Endodermal cell (in vitro differentiated cells): ENCODE data around the gene FAS. TPM values are rescaled to one million over a fixed set of nuclear protein-coding genes. Genes with fewer than 3 reads are reported as not detected.

ENCODE experiments used
- DNase-seq: peaks from one replicate; pipeline ENCODE4 v3.0.0-alpha.2; 2017
- H3K27ac ChIP-seq: 2 replicates; pipeline ENCODE4 v1.5.1; 2013; ENCODE audit warnings: mild to moderate bottlenecking, low read depth, low read length, moderate library complexity
- H3K27me3 ChIP-seq: 2 replicates; pipeline ENCODE4 v1.6.1; 2013; ENCODE audit warnings: mild to moderate bottlenecking, low read length, moderate library complexity; ENCODE audit not compliant: insufficient read depth, control insufficient read depth, poor library complexity, severe bottlenecking
- H3K36me3 ChIP-seq: 2 replicates; pipeline ENCODE4 v1.7.0; 2013; ENCODE audit warnings: mild to moderate bottlenecking, low read length, moderate library complexity; ENCODE audit not compliant: control insufficient read depth, insufficient read depth
- H3K4me1 ChIP-seq: one replicate; pipeline ENCODE4 v1.7.0; 2013; ENCODE audit warnings: low read length; ENCODE audit not compliant: control insufficient read depth, insufficient read depth
- H3K4me3 ChIP-seq: 2 replicates; pipeline ENCODE4 v1.5.1; 2013; ENCODE audit warnings: mild to moderate bottlenecking, low read length, moderate library complexity
- H3K9ac ChIP-seq: 2 replicates; pipeline ENCODE4 v1.6.1; 2013; ENCODE audit warnings: mild to moderate bottlenecking, low read length, moderate library complexity; ENCODE audit not compliant: poor library complexity, severe bottlenecking; ENCODE audit errors: extremely low read depth
- H3K9me3 ChIP-seq: 2 replicates; pipeline ENCODE4 v1.6.1; 2013; ENCODE audit warnings: mild to moderate bottlenecking, low read length, moderate library complexity; ENCODE audit not compliant: control insufficient read depth
- H3K27ac Mint-ChIP-seq: 2 replicates; pipeline ENCODE4 v1.8.0; 2020; ENCODE audit warnings: mixed read lengths
- H3K27me3 Mint-ChIP-seq: 2 replicates; pipeline ENCODE4 v1.8.0; 2021; ENCODE audit warnings: mild to moderate bottlenecking, mixed read lengths; ENCODE audit not compliant: insufficient read depth
- H3K36me3 Mint-ChIP-seq: 2 replicates; pipeline ENCODE4 v1.8.0; 2020; ENCODE audit warnings: low read depth, mixed read lengths
- H3K4me1 Mint-ChIP-seq: 2 replicates; pipeline ENCODE4 v1.8.0; 2020; ENCODE audit warnings: mixed read lengths
- H3K4me3 Mint-ChIP-seq: 2 replicates; pipeline ENCODE4 v1.8.0; 2020; ENCODE audit warnings: mild to moderate bottlenecking, moderate library complexity, mixed read lengths
- H3K9me3 Mint-ChIP-seq: 2 replicates; pipeline ENCODE4 v1.8.0; 2020; ENCODE audit warnings: mild to moderate bottlenecking, mixed read lengths
- WGBS, 2 experiments: methylation state at CpG; one replicate each; pipeline versions ENCODE4 v1.1.5 to v1.1.7; 2013; ENCODE audit warnings: missing lambda C conversion rate in 2 of 2, mixed read lengths in 1 of 2; ENCODE audit not compliant: insufficient coverage in 1 of 2, insufficient read length in 1 of 2; 5-methylcytosine and 5-hydroxymethylcytosine counted together
- total RNA-seq, 2 donors: library from RNA; stranded (reverse); fragmentation: NEBNext Ultra II Directional in 1 of 2; extraction: Animal tissue kit (Norgen Biotek cat#: 25700) in 1 of 2; gene quantifications; 2 replicates in 1 of 2; 3 replicates in 1 of 2; pipeline ENCODE4 v1.2.1, GENCODE V29; 2021
- TF ChIP-seq, protein P1 (sequence below): fragments of 200-600 bp; sonication (generic); conservative IDR thresholded peaks from 2 replicates; pipeline ENCODE4 v1.5.0; 2021; ENCODE audit warnings: antibody characterized with exemption, mild to moderate bottlenecking

The FAS gene
- total RNA-seq, 2 donors from 2014 or later = 0.95 TPM; not detected in 1

- TF ChIP-seq, protein P1, sequence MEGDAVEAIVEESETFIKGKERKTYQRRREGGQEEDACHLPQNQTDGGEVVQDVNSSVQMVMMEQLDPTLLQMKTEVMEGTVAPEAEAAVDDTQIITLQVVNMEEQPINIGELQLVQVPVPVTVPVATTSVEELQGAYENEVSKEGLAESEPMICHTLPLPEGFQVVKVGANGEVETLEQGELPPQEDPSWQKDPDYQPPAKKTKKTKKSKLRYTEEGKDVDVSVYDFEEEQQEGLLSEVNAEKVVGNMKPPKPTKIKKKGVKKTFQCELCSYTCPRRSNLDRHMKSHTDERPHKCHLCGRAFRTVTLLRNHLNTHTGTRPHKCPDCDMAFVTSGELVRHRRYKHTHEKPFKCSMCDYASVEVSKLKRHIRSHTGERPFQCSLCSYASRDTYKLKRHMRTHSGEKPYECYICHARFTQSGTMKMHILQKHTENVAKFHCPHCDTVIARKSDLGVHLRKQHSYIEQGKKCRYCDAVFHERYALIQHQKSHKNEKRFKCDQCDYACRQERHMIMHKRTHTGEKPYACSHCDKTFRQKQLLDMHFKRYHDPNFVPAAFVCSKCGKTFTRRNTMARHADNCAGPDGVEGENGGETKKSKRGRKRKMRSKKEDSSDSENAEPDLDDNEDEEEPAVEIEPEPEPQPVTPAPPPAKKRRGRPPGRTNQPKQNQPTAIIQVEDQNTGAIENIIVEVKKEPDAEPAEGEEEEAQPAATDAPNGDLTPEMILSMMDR = no peak
- peaks cover 4% of the 10 kb centered on the region for H3K4me1 ChIP-seq
- H3K36me3 Mint-ChIP-seq = no peaks in the 10 kb centered on the region
- H3K27me3 Mint-ChIP-seq = peaks cover 2% of the 10 kb centered on the region
- H3K27me3 ChIP-seq = no peaks in the 10 kb centered on the region
- H3K27ac ChIP-seq = no peak overlapping the region
- no peak overlapping the region for H3K27ac Mint-ChIP-seq
- H3K9me3 Mint-ChIP-seq = no peaks in the 10 kb centered on the region
- H3K4me1 Mint-ChIP-seq = no peaks in the 10 kb centered on the region
- no peak overlapping the region for H3K4me3 Mint-ChIP-seq
- 65 to 85% methylated on average over 2 to 4 of the region's 4 CpGs for WGBS, 2 experiments
- H3K4me3 ChIP-seq = no peak overlapping the region
- H3K9me3 ChIP-seq = no peaks in the 10 kb centered on the region
- H3K9ac ChIP-seq = no peak overlapping the region
- H3K36me3 ChIP-seq = no peaks in the 10 kb centered on the region
- no peak for DNase-seq
These were observed 52.5 kb downstream of the FAS start for GRCh38 chr10:89043052-89043451.

- 96 to 100% methylated on average over 2 of the region's 2 CpGs for WGBS, 2 experiments
- Mint-ChIP-seq H3K4me1 (no peaks in the 10 kb centered on the region), H3K27ac (no peak overlapping the region)
These were observed 56.8 kb downstream of the FAS start for GRCh38 chr10:89047397-89047796.

GRCh38 chr10:89051593-89051992 is 61.0 kb downstream of the FAS start:
- Mint-ChIP-seq H3K27ac (no peak overlapping the region), H3K9me3 (no peaks in the 10 kb centered on the region), H3K4me3 (no peak overlapping the region), H3K4me1 (peaks cover 8% of the 10 kb centered on the region), H3K27me3 (no peaks in the 10 kb centered on the region), H3K36me3 (no peaks in the 10 kb centered on the region)
- H3K9me3 ChIP-seq = no peaks in the 10 kb centered on the region
- no peak overlapping the region for H3K4me3 ChIP-seq
- H3K4me1 ChIP-seq = peaks cover 3% of the 10 kb centered on the region
- TF ChIP-seq, protein P1 = no peak
- no peak for DNase-seq
- no peaks in the 10 kb centered on the region for H3K27me3 ChIP-seq
- H3K27ac ChIP-seq = no peak overlapping the region
- no peak overlapping the region for H3K9ac ChIP-seq
- no peaks in the 10 kb centered on the region for H3K36me3 ChIP-seq

More at GRCh38 chr10:89047397-89047796, 56.8 kb downstream of the FAS start:
- Histone ChIP-seq H3K4me3 (no peak overlapping the region), H3K27me3 (no peaks in the 10 kb centered on the region), H3K9ac (no peak overlapping the region), H3K9me3 (no peaks in the 10 kb centered on the region), H3K36me3 (no peaks in the 10 kb centered on the region), H3K27ac (no peak overlapping the region), H3K4me1 (no peaks in the 10 kb centered on the region)
- Mint-ChIP-seq H3K36me3 (no peaks in the 10 kb centered on the region), H3K9me3 (no peaks in the 10 kb centered on the region), H3K4me3 (no peak overlapping the region), H3K27me3 (no peaks in the 10 kb centered on the region)
- no peak for DNase-seq
- TF ChIP-seq, protein P1 = no peak
